Cardiac muscle cell (in vitro differentiated cells and primary cell): ENCODE data around the gene ATXN1. TPM values are rescaled to one million over a fixed set of nuclear protein-coding genes. Genes with fewer than 3 reads are reported as not detected.

ENCODE experiments used
- DNase-seq, 2 donors: peaks; one replicate each; pipeline versions ENCODE4 v3.0.0 to v3.0.0-alpha.2; 2010 to 2017; ENCODE audit warnings: low read depth in 1 of 2, low spot score in 1 of 2
- H3K27ac ChIP-seq: fragments of 200-600 bp; sonication (generic); 2 replicates; pipeline ENCODE4 v1.5.1; 2016
- H3K27me3 ChIP-seq: fragments of 200-600 bp; sonication (generic); 2 replicates; pipeline ENCODE4 v1.6.0; 2016; ENCODE audit warnings: control low read depth
- H3K36me3 ChIP-seq: fragments of 200-600 bp; sonication (generic); 2 replicates; pipeline ENCODE4 v1.5.1; 2016; ENCODE audit warnings: control low read depth
- H3K4me1 ChIP-seq: fragments of 200-600 bp; sonication (generic); 2 replicates; pipeline ENCODE4 v1.8.1; 2017; ENCODE audit warnings: low read depth, mild to moderate bottlenecking, mixed run types
- H3K4me3 ChIP-seq: fragments of 200-600 bp; sonication (generic); 2 replicates; pipeline ENCODE4 v1.5.1; 2016; ENCODE audit warnings: mild to moderate bottlenecking
- H3K9me3 ChIP-seq: fragments of 200-600 bp; sonication (generic); 2 replicates; pipeline ENCODE4 v1.5.1; 2017; ENCODE audit warnings: low read depth, mild to moderate bottlenecking, control low read depth
- polyA plus RNA-seq: library from polyadenylated mRNA; unstranded; fragments of >200 nt; fragmentation: Nextera tagmentation; extraction: Ambion mirVana; gene quantifications from 2 replicates; pipeline ENCODE4 v1.2.1, GENCODE V29; 2016
- total RNA-seq: library from RNA; depleted of rRNA; stranded (reverse); fragments of >200 nt; gene quantifications from 2 replicates; pipeline ENCODE4 v1.2.3, GENCODE V29; 2016
- TF ChIP-seq, protein P1 (sequence below): IDR thresholded peaks from 2 replicates; pipeline ENCODE4 v1.5.1; 2012; ENCODE audit warnings: low read depth, mild to moderate bottlenecking, low read length

ATXN1 gene
- total and polyA plus RNA-seq, 2 experiments from 2014 or later: 15.1 to 37.4 TPM

DNA sequence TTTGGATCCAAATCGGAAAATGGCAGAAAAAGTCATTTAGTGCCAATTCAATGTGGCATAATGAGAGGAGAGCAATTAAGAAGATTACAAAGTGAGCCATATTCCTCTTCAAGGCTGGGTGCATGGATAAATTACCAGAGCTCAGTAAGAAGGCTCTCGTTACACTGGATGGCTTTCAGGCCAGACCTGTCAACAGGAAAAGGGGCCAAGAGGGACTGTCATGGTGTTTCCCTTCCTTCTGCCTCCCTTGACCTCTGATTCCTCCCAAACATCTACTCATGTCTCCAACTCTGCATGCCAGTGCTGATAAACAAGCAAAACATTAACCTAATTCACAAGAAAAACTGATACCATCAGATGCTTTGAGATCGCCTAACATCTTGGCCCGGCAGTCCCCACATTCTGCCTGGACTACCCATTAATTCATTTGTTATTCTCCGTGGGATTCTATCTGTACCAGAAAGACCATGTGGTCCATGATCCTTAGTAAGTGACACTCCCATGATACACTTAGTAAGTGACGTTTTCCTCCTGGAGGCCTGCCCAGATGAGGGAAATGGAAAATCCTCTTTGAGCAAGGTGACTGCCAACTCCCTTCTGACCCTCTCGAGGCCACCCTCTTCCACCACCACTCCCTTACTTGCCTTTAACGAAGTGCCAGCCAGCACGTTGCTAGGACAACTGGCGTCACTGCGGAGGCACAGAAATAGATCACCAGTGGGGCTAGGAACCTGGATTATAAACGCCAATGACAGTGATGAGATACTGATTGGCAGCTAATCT lies 283.7 kb downstream of the ATXN1 start:
- Histone ChIP-seq H3K36me3 (no peaks in the 10 kb centered on the region), H3K27me3 (no peaks in the 10 kb centered on the region), H3K27ac (peak overlapping the region; percentile 4), H3K4me3 (no peak overlapping the region), H3K9me3 (no peaks in the 10 kb centered on the region), H3K4me1 (peaks cover 28% of the 10 kb centered on the region)
- no peak for DNase-seq
- TF ChIP-seq, protein P1, sequence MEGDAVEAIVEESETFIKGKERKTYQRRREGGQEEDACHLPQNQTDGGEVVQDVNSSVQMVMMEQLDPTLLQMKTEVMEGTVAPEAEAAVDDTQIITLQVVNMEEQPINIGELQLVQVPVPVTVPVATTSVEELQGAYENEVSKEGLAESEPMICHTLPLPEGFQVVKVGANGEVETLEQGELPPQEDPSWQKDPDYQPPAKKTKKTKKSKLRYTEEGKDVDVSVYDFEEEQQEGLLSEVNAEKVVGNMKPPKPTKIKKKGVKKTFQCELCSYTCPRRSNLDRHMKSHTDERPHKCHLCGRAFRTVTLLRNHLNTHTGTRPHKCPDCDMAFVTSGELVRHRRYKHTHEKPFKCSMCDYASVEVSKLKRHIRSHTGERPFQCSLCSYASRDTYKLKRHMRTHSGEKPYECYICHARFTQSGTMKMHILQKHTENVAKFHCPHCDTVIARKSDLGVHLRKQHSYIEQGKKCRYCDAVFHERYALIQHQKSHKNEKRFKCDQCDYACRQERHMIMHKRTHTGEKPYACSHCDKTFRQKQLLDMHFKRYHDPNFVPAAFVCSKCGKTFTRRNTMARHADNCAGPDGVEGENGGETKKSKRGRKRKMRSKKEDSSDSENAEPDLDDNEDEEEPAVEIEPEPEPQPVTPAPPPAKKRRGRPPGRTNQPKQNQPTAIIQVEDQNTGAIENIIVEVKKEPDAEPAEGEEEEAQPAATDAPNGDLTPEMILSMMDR: no peak

DNA sequence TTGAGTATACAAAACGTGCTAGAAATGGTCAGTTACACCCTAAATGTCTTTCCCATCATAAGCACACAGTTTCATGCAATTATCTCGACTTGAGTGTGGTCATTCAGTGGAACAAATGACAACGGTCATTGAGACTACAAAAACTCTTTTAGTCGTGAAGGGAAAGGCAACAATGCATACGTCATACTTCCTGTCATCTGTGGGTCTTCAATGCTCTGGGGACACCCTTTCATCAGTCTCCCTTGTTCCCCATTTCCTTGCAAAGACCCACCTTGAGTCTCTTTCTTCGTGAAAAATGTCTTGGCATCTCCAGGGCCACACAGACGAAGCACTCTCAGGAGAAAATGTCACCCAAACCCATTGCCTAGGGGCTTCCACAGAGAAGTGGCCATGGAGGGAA lies 284.4 kb downstream of the ATXN1 start:
- Histone ChIP-seq H3K4me1 (peaks cover 35% of the 10 kb centered on the region), H3K36me3 (no peaks in the 10 kb centered on the region), H3K9me3 (no peaks in the 10 kb centered on the region), H3K4me3 (no peak overlapping the region), H3K27me3 (no peaks in the 10 kb centered on the region), H3K27ac (no peak overlapping the region)
- DNase-seq: no peak
- TF ChIP-seq, protein P1: no peak

GRCh38 chr6:16475494-16475781 lies 285.8 kb downstream of the ATXN1 start:
- peaks cover 42% of the 10 kb centered on the region for H3K4me1 ChIP-seq
- no peak overlapping the region for H3K27ac ChIP-seq
- H3K4me3 ChIP-seq: no peak overlapping the region
- no peaks in the 10 kb centered on the region for H3K9me3 ChIP-seq
- no peaks in the 10 kb centered on the region for H3K27me3 ChIP-seq
- TF ChIP-seq, protein P1: no peak
- DNase-seq: no peak
- H3K36me3 ChIP-seq: no peaks in the 10 kb centered on the region

- H3K27me3 ChIP-seq: no peaks in the 10 kb centered on the region
- no peak for DNase-seq
- H3K4me1 ChIP-seq: peaks cover 46% of the 10 kb centered on the region
- no peak overlapping the region for H3K4me3 ChIP-seq
- TF ChIP-seq, protein P1: no peak
- H3K36me3 ChIP-seq: no peaks in the 10 kb centered on the region
- no peak overlapping the region for H3K27ac ChIP-seq
- no peaks in the 10 kb centered on the region for H3K9me3 ChIP-seq
These were observed 286.3 kb downstream of the ATXN1 start for GRCh38 chr6:16474772-16475493.

GRCh38 chr6:16473908-16474771 lies 287.1 kb downstream of the ATXN1 start:
- Histone ChIP-seq H3K4me1 (peaks cover 46% of the 10 kb centered on the region), H3K27me3 (no peaks in the 10 kb centered on the region), H3K36me3 (no peaks in the 10 kb centered on the region), H3K4me3 (no peak overlapping the region), H3K27ac (no peak overlapping the region), H3K9me3 (no peaks in the 10 kb centered on the region)
- no peak for DNase-seq
- TF ChIP-seq, protein P1: no peak
